CD4-positive, alpha-beta T cell (primary cell): ENCODE results near the gene NLRP9. TPM values are rescaled to one million over a fixed set of nuclear protein-coding genes. Genes with fewer than 3 reads are reported as not detected.
"Not testable (repeated sequence)": the region's sequence is repeated elsewhere in the genome, so short reads cannot be mapped to it uniquely, and the experiment has no call there.

Experiments used
- ATAC-seq: fragments of 200-7000 bp; cut with Tn5 transposase; one replicate; pipeline ENCODE4 v1.10.0; 2022; ENCODE audit warnings: mild to moderate bottlenecking; ENCODE audit not compliant: poor library complexity
- CTCF ChIA-PET: fragments of 350-600 bp; sonication (Branson Sonifier 250); formaldehyde crosslinking; loops from one replicate; lab custom pipeline; 2021; ENCODE audit warnings: antibody characterized with exemption, inconsistent platforms; lab: Charles Lee
- POLR2A ChIA-PET: fragments of 350-600 bp; sonication (Branson Sonifier 250); formaldehyde crosslinking; loops from one replicate; lab custom pipeline; 2021; ENCODE audit warnings: antibody characterized with exemption, inconsistent platforms; lab: Charles Lee
- DNase-seq, 14 experiments: peaks; one replicate each; pipeline ENCODE4 v3.0.0-alpha.2; 2013 to 2020; ENCODE audit warnings: mixed read lengths in 2 of 14
- H3K27ac ChIP-seq, 2 donors: one replicate each; pipeline versions ENCODE4 v1.5.1 to v1.7.0; 2013; ENCODE audit warnings: low read length in 2 of 2, low read depth in 1 of 2, mild to moderate bottlenecking in 1 of 2
- H3K27me3 ChIP-seq, 2 experiments: 1 replicate in 1 of 2; 2 replicates in 1 of 2; pipeline versions ENCODE4 v1.6.1 to v1.7.0; 2013; ENCODE audit warnings: low read length in 2 of 2, control low read depth in 1 of 2, mild to moderate bottlenecking in 1 of 2, moderate library complexity in 1 of 2; ENCODE audit not compliant: insufficient read depth in 2 of 2, control insufficient read depth in 1 of 2
- H3K36me3 ChIP-seq: one replicate; pipeline ENCODE4 v1.6.1; 2013; ENCODE audit warnings: low read length, control low read depth; ENCODE audit not compliant: insufficient read depth
- H3K4me1 ChIP-seq: one replicate; pipeline ENCODE4 v1.6.1; 2013; ENCODE audit warnings: low read length, control low read depth; ENCODE audit not compliant: insufficient read depth
- H3K4me3 ChIP-seq: one replicate; pipeline ENCODE4 v1.5.1; 2013; ENCODE audit warnings: mild to moderate bottlenecking, low read length, moderate library complexity
- H3K9me3 ChIP-seq, 2 experiments: 1 replicate in 1 of 2; 2 replicates in 1 of 2; pipeline versions ENCODE4 v1.6.1 to v1.7.0; 2013; ENCODE audit warnings: low read length in 2 of 2, mild to moderate bottlenecking in 2 of 2, control low read depth in 1 of 2, moderate library complexity in 1 of 2; ENCODE audit not compliant: control insufficient read depth in 1 of 2, insufficient read depth in 1 of 2
- H3K27ac Mint-ChIP-seq: one replicate; pipeline ENCODE4 v1.8.0; 2020; ENCODE audit warnings: mixed read lengths
- H3K27me3 Mint-ChIP-seq: one replicate; pipeline ENCODE4 v1.8.0; 2021; ENCODE audit warnings: mixed read lengths
- H3K36me3 Mint-ChIP-seq: one replicate; pipeline ENCODE4 v1.8.0; 2021; ENCODE audit warnings: low read depth, mixed read lengths
- H3K4me1 Mint-ChIP-seq: one replicate; pipeline ENCODE4 v1.8.0; 2021; ENCODE audit warnings: low read depth, mixed read lengths
- H3K4me3 Mint-ChIP-seq: one replicate; pipeline ENCODE4 v1.8.0; 2020; ENCODE audit warnings: mild to moderate bottlenecking, mixed read lengths
- H3K9me3 Mint-ChIP-seq: one replicate; pipeline ENCODE4 v1.8.0; 2020; ENCODE audit warnings: mixed read lengths
- CTCF ChIP-seq: fragments of 200-600 bp; IDR thresholded peaks from one replicate; pipeline ENCODE4 v1.8.0; 2022; ENCODE audit warnings: antibody characterized with exemption, mild to moderate bottlenecking
- intact Hi-C, 2 experiments: fragments of 100-400 bp; cut with DNase I in 1 of 2; cut with micrococcal nuclease in 1 of 2; formaldehyde crosslinking; loops; one replicate each; pipeline versions ENCODE4 v1.15.1 to v1.9.0; 2023 to 2025; cut with DNase I, micrococcal nuclease
- total RNA-seq, 174 experiments: library from RNA in 2 of 174; stranded (reverse) in 2 of 174; gene quantifications; one replicate each; pipeline ENCODE4 v1.2.3 and lab custom pipeline; 2021 to 2026

Gene NLRP9
- total RNA-seq, 2 experiments from 2014 or later = not detected

GRCh38 chr19:55777528-55777927 lies 39.3 kb upstream of the NLRP9 start:
- TF ChIP-seq CTCF = no peak
- Mint-ChIP-seq H3K4me1 (no peaks in the 10 kb centered on the region), H3K4me3 (no peak overlapping the region), H3K9me3 (no peaks in the 10 kb centered on the region), H3K27me3 (peaks cover 48% of the 10 kb centered on the region), H3K27ac (no peak overlapping the region), H3K36me3 (no peaks in the 10 kb centered on the region)
- H3K27ac ChIP-seq = no peak overlapping the region
- no peak overlapping the region for H3K4me3 ChIP-seq
- DNase-seq (no peak), ATAC-seq (no peak)
- H3K4me1 ChIP-seq = no peaks in the 10 kb centered on the region
- H3K9me3 ChIP-seq = peaks cover 0 to 7% of the 10 kb centered on the region in 2 experiments
- POLR2A ChIA-PET = no interaction called here
- CTCF ChIA-PET = no interaction called here
- H3K27me3 ChIP-seq = peaks cover 4 to 13% of the 10 kb centered on the region in 2 experiments
- intact Hi-C loops = no loop called here
- H3K36me3 ChIP-seq = no peaks in the 10 kb centered on the region

- H3K27me3 ChIP-seq = peaks cover 8 to 11% of the 10 kb centered on the region in 2 experiments
- ATAC-seq, H3K36me3 Mint-ChIP-seq, POLR2A ChIA-PET, H3K36me3 ChIP-seq, H3K4me1 Mint-ChIP-seq, H3K9me3 Mint-ChIP-seq, H3K4me1 ChIP-seq, CTCF ChIA-PET, H3K4me3 ChIP-seq, H3K9me3 ChIP-seq, H3K27ac ChIP-seq, H3K27ac Mint-ChIP-seq, intact Hi-C loops, H3K4me3 Mint-ChIP-seq, DNase-seq: not testable (repeated sequence)
- peaks cover 34% of the 10 kb centered on the region for H3K27me3 Mint-ChIP-seq
Observed at GRCh38 chr19:55769632-55770031, 31.4 kb upstream of the NLRP9 start.

- H3K36me3 ChIP-seq, H3K4me1 ChIP-seq, ATAC-seq, intact Hi-C loops, H3K36me3 Mint-ChIP-seq, H3K27ac Mint-ChIP-seq, H3K4me3 Mint-ChIP-seq, H3K4me1 Mint-ChIP-seq, CTCF ChIA-PET, H3K9me3 ChIP-seq, H3K4me3 ChIP-seq, H3K27ac ChIP-seq, POLR2A ChIA-PET, H3K9me3 Mint-ChIP-seq, DNase-seq: not testable (repeated sequence)
- peaks cover 33% of the 10 kb centered on the region for H3K27me3 Mint-ChIP-seq
- peaks cover 8 to 11% of the 10 kb centered on the region in 2 experiments for H3K27me3 ChIP-seq
Observed at GRCh38 chr19:55768818-55769217, 30.6 kb upstream of the NLRP9 start, which contains the start of gene RFPL4AL1. RFPL4AL1 (plus strand) TSS chr19:55769118; CDS start chr19:55771805, 2,687 bp downstream.

GRCh38 chr19:55766466-55766865 lies 28.3 kb upstream of the NLRP9 start:
- Histone ChIP-seq H3K4me3 (no peak overlapping the region), H3K36me3 (no peaks in the 10 kb centered on the region), H3K27me3 (peaks cover 9 to 13% of the 10 kb centered on the region in 2 experiments), H3K9me3 (peaks cover 5 to 7% of the 10 kb centered on the region in 2 experiments), H3K27ac (no peak overlapping the region), H3K4me1 (no peaks in the 10 kb centered on the region)
- CTCF ChIA-PET = no interaction called here
- H3K4me1 Mint-ChIP-seq = no peaks in the 10 kb centered on the region
- H3K9me3 Mint-ChIP-seq = no peaks in the 10 kb centered on the region
- no peak overlapping the region for H3K4me3 Mint-ChIP-seq
- no peak overlapping the region for H3K27ac Mint-ChIP-seq
- DNase-seq = peak in 2 of 14 experiments; percentile 18 to 24
- H3K27me3 Mint-ChIP-seq = peaks cover 33% of the 10 kb centered on the region
- no peak for ATAC-seq
- no peaks in the 10 kb centered on the region for H3K36me3 Mint-ChIP-seq
- POLR2A ChIA-PET = no interaction called here
- intact Hi-C loops = no loop called here
- TF ChIP-seq CTCF = no peak

- H3K9me3 Mint-ChIP-seq, H3K4me1 ChIP-seq, H3K27ac ChIP-seq, H3K4me3 ChIP-seq, intact Hi-C loops, H3K36me3 Mint-ChIP-seq, H3K27ac Mint-ChIP-seq, H3K36me3 ChIP-seq, POLR2A ChIA-PET, DNase-seq, H3K4me3 Mint-ChIP-seq, H3K27me3 ChIP-seq, CTCF ChIA-PET, ATAC-seq, H3K9me3 ChIP-seq, H3K4me1 Mint-ChIP-seq: not testable (repeated sequence)
- H3K27me3 Mint-ChIP-seq = peaks cover 31% of the 10 kb centered on the region
Observed at GRCh38 chr19:55758797-55759196, 20.6 kb upstream of the NLRP9 start, which contains the start of gene RFPL4A. RFPL4A (plus strand) TSS chr19:55759097; CDS start chr19:55761801, 2,704 bp downstream.

GRCh38 chr19:55756808-55757207 lies 18.6 kb upstream of the NLRP9 start:
- H3K36me3 ChIP-seq, intact Hi-C loops, H3K4me1 ChIP-seq, CTCF ChIA-PET, H3K4me1 Mint-ChIP-seq, H3K36me3 Mint-ChIP-seq, ATAC-seq, H3K4me3 ChIP-seq, H3K27me3 ChIP-seq, H3K9me3 Mint-ChIP-seq, H3K27ac Mint-ChIP-seq, H3K27ac ChIP-seq, DNase-seq, POLR2A ChIA-PET, H3K4me3 Mint-ChIP-seq, H3K9me3 ChIP-seq: not testable (repeated sequence)
- H3K27me3 Mint-ChIP-seq = peaks cover 38% of the 10 kb centered on the region
